ENCODE data around the gene VAC14.

VAC14 gene

GRCh38 chr16:70653809-70654771 lies 146.9 kb downstream of the VAC14 start:
- TF ChIP-seq BHLHE40 (IDR thresholded peaks at IDR 0.05; ENCODE audit: borderline replicate concordance) (no peak), SP1 (IDR thresholded peaks at IDR 0.05) (no peak), LEF1 (IDR thresholded peaks at IDR 0.05; ENCODE audit: borderline replicate concordance) (no peak), HDGF (IDR thresholded peaks at IDR 0.05; ENCODE audit: borderline replicate concordance) (no peak)
- ChIA-PET CTCF (interaction anchor here (0.6 to 1.6 kb wide), 7 partner anchors 103 to 1726 kb away, joined by 3 to 4 read pairs (median 4); no protein-coding TSS in a partner anchor), POLR2A (interaction anchor here (1.0 kb wide), 3 partner anchors 8 to 308 kb away, joined by 3 to 6 read pairs (median 3); partner anchors contain the start of gene DDX19A)
- peak; percentile 76 for DNase-seq (ENCODE audit: extremely low spot score)

- DNase-seq (ENCODE audit: extremely low spot score) = no peak
- CTCF ChIA-PET = interaction anchor here (0.6 to 1.6 kb wide), 8 partner anchors 14 to 1727 kb away, joined by 3 to 4 read pairs (median 3); no protein-coding TSS in a partner anchor
- TF ChIP-seq ZNF384 (IDR thresholded peaks at IDR 0.05) (no peak), SP1 (IDR thresholded peaks at IDR 0.05) (no peak), PKNOX1 (IDR thresholded peaks at IDR 0.05) (no peak), TARDBP (IDR thresholded peaks at IDR 0.05) (no peak), SUZ12 (IDR thresholded peaks at IDR 0.05) (no peak)
- POLR2A ChIA-PET = interaction anchor here (1.0 kb wide), 3 partner anchors 9 to 307 kb away, joined by 3 to 6 read pairs (median 3); partner anchors contain the start of gene DDX19A
Measured at GRCh38 chr16:70653406-70653805, 147.6 kb downstream of the VAC14 start.

DNA sequence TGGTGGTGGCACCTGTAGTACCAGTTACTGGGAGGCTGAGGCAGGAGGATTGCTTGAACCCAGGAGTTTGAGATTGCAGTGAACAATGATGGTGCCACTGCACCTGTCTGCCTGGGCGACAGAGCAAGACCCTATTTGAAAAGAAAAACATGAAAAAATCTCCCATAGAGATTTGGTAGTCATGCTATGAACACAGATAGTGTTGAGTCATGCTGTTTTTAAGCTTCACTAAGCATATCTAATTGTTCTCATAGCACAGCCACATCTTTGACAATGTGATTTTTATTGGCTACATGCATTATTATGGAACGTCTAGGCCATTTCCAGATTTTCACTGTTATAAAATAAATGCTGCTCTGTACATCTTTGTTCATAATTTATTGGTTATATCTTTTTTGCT lies 148.6 kb downstream of the VAC14 start:
- CTCF ChIA-PET = interaction anchor here (0.8 to 1.1 kb wide), 4 partner anchors 51 to 262 kb away, joined by 3 read pairs; no protein-coding TSS in a partner anchor

GRCh38 chr16:70651524-70651923 lies 149.4 kb downstream of the VAC14 start:
- DNase-seq (ENCODE audit: extremely low spot score) = no peak
- TF ChIP-seq L3MBTL2 (conservative IDR thresholded peaks at IDR 0.05) = no peak
- no peak for TF ChIP-seq FOXK2 (IDR thresholded peaks at IDR 0.05)
- no peak for TF ChIP-seq FOXA1 (IDR thresholded peaks at IDR 0.05)
- no peak for TF ChIP-seq HDGF (IDR thresholded peaks at IDR 0.05; ENCODE audit: borderline replicate concordance)
- TF ChIP-seq CTBP1 (IDR thresholded peaks at IDR 0.05; ENCODE audit: borderline replicate concordance) = no peak
- no peak for TF ChIP-seq SP1 (IDR thresholded peaks at IDR 0.05)
- TF ChIP-seq BHLHE40 (IDR thresholded peaks at IDR 0.05; ENCODE audit: borderline replicate concordance) = no peak
- TF ChIP-seq PKNOX1 (IDR thresholded peaks at IDR 0.05) = no peak
- no peak for TF ChIP-seq TARDBP (IDR thresholded peaks at IDR 0.05)
- no peak for TF ChIP-seq SUZ12 (IDR thresholded peaks at IDR 0.05)
- no peak for TF ChIP-seq ARNT (IDR thresholded peaks at IDR 0.05)
- no peak for TF ChIP-seq LEF1 (IDR thresholded peaks at IDR 0.05; ENCODE audit: borderline replicate concordance)
- no peak for TF ChIP-seq ELF4 (IDR thresholded peaks at IDR 0.05)
- TF ChIP-seq FOXM1 (IDR thresholded peaks at IDR 0.05; ENCODE audit: borderline replicate concordance) = no peak
- no peak for TF ChIP-seq ZNF384 (IDR thresholded peaks at IDR 0.05)
- no peak for TF ChIP-seq NFRKB (IDR thresholded peaks at IDR 0.05)
- POLR2A ChIA-PET = no interaction called here
- CTCF ChIA-PET = interaction anchor here (0.6 kb wide), 1 partner anchor 492 kb away, joined by 3 read pairs; no protein-coding TSS in a partner anchor

More for the DNA sequence above, 148.6 kb downstream of the VAC14 start:
- no peak for DNase-seq (ENCODE audit: extremely low spot score)
- POLR2A ChIA-PET = no interaction called here
- no peak for TF ChIP-seq L3MBTL2 (conservative IDR thresholded peaks at IDR 0.05)
- TF ChIP-seq HDGF (IDR thresholded peaks at IDR 0.05; ENCODE audit: borderline replicate concordance) = no peak
- no peak for TF ChIP-seq FOXA1 (IDR thresholded peaks at IDR 0.05)
- TF ChIP-seq TARDBP (IDR thresholded peaks at IDR 0.05) = no peak
- no peak for TF ChIP-seq LEF1 (IDR thresholded peaks at IDR 0.05; ENCODE audit: borderline replicate concordance)
- TF ChIP-seq CTBP1 (IDR thresholded peaks at IDR 0.05; ENCODE audit: borderline replicate concordance) = no peak
- no peak for TF ChIP-seq ZNF384 (IDR thresholded peaks at IDR 0.05)

- CTCF ChIA-PET = no interaction called here
- no peak for DNase-seq (ENCODE audit: extremely low spot score)
- POLR2A ChIA-PET = interaction anchor here (1.4 kb wide), 1 partner anchor 361 kb away, joined by 3 read pairs; the partner anchor contains the start of gene AARS1
- TF ChIP-seq BHLHE40 (IDR thresholded peaks at IDR 0.05; ENCODE audit: borderline replicate concordance) = no peak
- no peak for TF ChIP-seq PKNOX1 (IDR thresholded peaks at IDR 0.05)
- no peak for TF ChIP-seq FOXM1 (IDR thresholded peaks at IDR 0.05; ENCODE audit: borderline replicate concordance)
- no peak for TF ChIP-seq ARNT (IDR thresholded peaks at IDR 0.05)
- TF ChIP-seq LEF1 (IDR thresholded peaks at IDR 0.05; ENCODE audit: borderline replicate concordance) = no peak
- no peak for TF ChIP-seq TARDBP (IDR thresholded peaks at IDR 0.05)
- TF ChIP-seq HDGF (IDR thresholded peaks at IDR 0.05; ENCODE audit: borderline replicate concordance) = no peak
- TF ChIP-seq FOXA1 (IDR thresholded peaks at IDR 0.05) = no peak
- TF ChIP-seq FOXK2 (IDR thresholded peaks at IDR 0.05) = no peak
- TF ChIP-seq ZNF384 (IDR thresholded peaks at IDR 0.05) = no peak
- TF ChIP-seq L3MBTL2 (conservative IDR thresholded peaks at IDR 0.05) = no peak
- TF ChIP-seq NFRKB (IDR thresholded peaks at IDR 0.05) = no peak
- TF ChIP-seq ELF4 (IDR thresholded peaks at IDR 0.05) = no peak
- no peak for TF ChIP-seq CTBP1 (IDR thresholded peaks at IDR 0.05; ENCODE audit: borderline replicate concordance)
Measured at GRCh38 chr16:70650216-70650615, 150.7 kb downstream of the VAC14 start.

GRCh38 chr16:70649300-70649699 lies 151.7 kb downstream of the VAC14 start:
- ChIA-PET POLR2A (interaction anchor here (1.4 kb wide), 1 partner anchor 360 kb away, joined by 3 read pairs; the partner anchor contains the start of gene AARS1), CTCF (no interaction called here)
- no peak for TF ChIP-seq CTBP1 (IDR thresholded peaks at IDR 0.05; ENCODE audit: borderline replicate concordance)
- TF ChIP-seq FOXA1 (IDR thresholded peaks at IDR 0.05) = no peak
- no peak for TF ChIP-seq FOXK2 (IDR thresholded peaks at IDR 0.05)
- no peak for TF ChIP-seq BHLHE40 (IDR thresholded peaks at IDR 0.05; ENCODE audit: borderline replicate concordance)
- no peak for TF ChIP-seq ELF4 (IDR thresholded peaks at IDR 0.05)
- no peak for TF ChIP-seq HDGF (IDR thresholded peaks at IDR 0.05; ENCODE audit: borderline replicate concordance)
- no peak for TF ChIP-seq TARDBP (IDR thresholded peaks at IDR 0.05)
- no peak for TF ChIP-seq NFRKB (IDR thresholded peaks at IDR 0.05)
- no peak for TF ChIP-seq FOXM1 (IDR thresholded peaks at IDR 0.05; ENCODE audit: borderline replicate concordance)
- no peak for TF ChIP-seq ARNT (IDR thresholded peaks at IDR 0.05)
- DNase-seq (ENCODE audit: extremely low spot score) = no peak
